NCI-H1092 treated with DMSO at 0.1 percent for 48 hours (cell line): Measurements from ENCODE around the gene RBM23.
"Not testable (repeated sequence)": the region's sequence is repeated elsewhere in the genome, so short reads cannot be mapped to it uniquely, and the experiment has no call there.

Experiments used
- DNase-seq: peaks from one replicate; lab custom pipeline; 2025; lab: John Stamatoyannopoulos, UW

RBM23 gene

DNA sequence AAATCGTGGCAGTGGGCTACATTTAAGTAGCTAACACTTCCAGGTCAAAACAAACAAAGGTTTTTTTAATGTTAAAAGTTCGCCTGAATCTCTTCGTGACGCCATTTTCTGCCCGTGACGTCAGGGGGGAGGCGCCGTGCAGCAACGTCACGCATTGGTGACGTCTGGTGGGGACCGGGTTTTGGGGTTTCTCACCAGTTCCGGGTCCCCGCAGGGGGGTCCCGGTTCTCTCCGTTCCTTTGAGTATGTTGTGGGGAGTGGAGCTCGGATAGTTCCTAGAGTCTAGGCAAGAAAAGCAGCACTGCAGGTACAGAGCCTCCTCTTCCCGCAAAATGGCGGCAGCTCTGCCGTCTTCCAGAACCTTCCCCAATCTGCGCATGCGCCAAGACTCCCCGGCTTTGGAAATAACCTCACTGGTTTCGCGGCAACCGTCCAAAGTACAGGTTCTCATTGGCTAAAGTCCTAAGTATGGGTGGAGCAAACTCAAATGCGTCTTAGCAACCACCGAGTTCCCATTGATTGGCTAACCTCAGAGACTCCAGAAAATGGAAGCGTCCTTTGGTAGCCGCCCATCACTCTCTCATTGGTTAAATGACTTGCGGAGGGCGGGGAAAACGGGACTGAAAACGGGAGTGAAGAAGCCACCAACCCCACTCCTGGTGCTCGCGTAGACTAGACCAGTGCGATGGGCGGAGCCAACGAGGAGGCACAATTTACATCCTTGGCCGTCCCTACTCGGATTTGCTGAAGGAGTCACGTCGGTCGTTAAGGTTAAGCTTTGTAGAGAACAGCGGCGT lies at the start of gene RBM23:
Gene RBM23, minus strand, starts transcription at position 346 of the 797 bp plus-strand sequence.
- DNase-seq, result peak; percentile 100

DNA sequence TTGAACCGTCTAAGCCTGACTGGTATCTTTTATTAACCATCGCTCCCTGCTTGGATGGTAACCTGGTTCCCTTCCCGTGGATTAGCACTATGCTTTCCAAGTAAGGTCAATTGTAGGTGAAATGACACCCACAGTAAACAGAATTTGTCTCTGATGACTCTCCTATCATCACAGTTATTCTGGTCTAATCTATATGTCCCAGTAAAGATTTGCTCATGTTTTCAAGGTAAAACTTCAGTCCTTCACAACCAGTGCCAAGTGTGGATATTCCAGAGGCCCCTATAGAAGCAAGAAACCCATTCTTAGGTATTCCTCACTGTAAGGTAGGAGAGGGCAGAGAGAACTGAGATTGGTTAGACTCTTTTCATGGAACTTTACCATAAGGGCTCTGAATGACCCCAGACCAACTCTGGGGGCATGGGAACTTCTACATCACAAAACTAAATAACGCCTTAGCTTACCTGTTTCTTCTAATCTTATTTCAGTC lies 47.9 kb upstream of the RBM23 start:
- no peak for DNase-seq

DNA sequence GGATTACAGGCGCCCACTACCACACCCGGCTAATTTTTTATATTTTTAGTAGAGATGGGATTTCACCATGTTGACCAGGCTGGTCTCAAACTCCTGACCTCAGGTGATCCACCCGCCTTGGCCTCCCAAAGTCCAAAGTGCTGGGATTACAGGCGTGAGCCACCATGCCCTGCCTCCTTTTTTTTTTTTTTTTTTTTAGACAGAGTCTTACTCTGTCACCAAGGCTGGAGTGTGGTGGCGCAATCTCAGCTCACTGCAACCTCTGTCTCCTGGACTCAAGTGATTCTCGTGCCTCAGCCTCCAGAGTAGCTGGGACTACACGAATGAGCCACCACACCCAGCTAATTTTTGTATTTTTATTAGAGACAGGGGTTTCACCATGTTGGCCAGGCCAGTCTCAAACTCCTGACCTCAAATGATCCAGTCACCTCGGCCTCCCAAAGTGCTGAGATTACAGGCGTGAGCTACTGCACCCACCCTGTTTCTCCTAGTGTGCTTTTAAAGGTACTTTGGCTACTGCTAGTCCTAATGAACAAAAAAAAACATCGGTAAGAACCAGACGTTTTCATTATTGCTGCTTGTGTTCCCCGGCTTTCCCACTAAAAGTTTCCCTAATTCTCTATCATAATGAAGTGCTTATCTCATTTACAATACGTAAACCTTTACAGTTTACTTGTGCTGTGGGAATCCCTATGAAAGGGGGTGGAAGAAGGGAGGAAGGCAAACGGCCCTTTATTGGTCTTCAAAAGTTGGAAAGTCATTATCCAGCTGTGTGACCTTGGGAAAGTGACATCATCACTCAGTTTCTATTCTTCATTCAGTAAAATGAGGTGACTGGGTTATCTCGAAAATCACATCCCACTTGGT lies 47.2 kb upstream of the RBM23 start:
- DNase-seq, result not testable (repeated sequence)

DNA sequence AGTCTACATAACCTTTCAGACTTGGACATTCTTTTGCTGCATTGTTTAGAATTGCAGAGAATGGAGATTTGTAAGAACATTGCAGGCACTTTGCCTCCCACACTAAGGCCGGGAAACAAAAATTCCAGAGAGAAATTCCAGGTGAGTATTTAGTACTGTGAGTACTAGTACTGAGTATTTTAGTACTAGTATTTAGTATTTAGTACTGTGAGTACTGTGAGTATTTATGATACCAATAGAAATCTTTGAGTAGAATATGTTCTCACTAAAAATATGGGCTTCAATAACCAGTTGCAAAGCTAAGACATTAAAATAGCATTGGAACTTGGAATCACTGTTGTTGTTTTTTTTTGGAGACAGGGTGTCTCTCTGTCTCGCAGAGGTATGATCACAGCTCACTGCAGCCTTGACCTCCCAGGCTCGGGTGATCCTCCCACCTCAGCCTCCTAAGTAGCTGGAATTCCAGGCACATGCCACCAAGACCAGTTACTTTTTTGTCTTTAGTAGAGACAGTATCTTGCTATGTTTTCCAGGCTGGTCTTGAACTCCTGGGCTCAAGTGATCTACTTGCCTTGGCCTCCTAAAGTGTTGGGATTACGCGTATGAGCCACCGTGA lies 43.2 kb upstream of the RBM23 start:
- DNase-seq, result no peak

DNA sequence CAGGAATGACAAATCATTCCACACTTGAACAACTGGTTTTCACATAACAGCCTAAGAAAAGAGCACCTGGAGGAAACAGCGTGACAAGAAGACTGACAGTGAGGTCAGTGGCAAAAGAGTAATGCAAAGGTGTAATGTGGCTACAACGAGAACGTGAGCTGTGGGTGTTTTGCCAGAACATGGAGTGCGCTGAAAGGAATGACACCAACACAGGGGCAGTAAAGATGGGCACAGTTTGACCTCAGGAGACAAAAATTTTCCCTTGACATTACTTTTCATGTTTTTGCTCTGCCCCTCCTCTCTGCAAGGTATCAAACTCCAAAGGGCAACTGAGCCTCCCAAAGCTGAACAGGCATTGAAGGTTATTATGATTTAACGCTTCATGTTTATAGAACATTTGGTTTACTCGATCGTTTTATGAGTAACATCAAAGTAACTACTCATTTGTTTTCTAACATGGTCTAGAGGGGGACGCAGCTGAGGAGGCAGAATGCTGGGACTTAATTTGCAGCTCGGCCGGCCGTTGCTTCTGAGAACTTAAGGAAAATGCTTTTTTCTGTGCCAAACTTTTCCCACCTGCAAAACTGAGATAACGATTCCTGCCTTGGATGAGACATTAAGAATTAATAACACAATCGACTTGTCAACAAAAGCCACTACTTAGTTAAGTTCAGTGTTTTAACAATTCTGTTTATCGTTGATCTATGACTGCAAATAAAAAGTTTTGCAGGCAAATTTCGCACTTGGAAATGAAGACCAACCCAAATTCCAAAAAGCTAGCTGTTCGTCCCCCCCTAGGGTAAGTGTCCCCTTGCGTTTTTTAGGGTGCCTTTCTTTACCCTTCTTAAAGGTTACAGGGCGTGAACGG lies 37.0 kb upstream of the RBM23 start:
- DNase-seq, result no peak

DNA sequence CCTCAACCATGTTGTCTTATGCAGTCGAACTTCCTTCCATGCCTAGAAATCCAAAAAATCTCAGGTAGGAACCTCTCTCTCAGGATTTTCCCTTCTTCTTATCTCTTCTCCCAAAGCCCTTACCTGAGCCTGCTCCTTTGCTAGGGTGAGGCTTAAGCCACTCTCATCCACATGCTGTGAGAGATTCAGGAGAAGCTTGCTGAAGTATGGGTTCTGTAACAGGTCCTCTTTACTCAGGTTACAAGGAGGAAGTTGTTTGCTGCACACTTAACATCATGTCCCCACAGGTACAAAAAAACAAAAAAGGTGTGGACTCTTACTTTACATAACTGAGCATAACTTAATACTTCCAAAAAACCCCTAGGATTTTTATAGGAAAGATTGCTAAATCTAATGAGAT lies 33.5 kb upstream of the RBM23 start:
- DNase-seq, result no peak

DNA sequence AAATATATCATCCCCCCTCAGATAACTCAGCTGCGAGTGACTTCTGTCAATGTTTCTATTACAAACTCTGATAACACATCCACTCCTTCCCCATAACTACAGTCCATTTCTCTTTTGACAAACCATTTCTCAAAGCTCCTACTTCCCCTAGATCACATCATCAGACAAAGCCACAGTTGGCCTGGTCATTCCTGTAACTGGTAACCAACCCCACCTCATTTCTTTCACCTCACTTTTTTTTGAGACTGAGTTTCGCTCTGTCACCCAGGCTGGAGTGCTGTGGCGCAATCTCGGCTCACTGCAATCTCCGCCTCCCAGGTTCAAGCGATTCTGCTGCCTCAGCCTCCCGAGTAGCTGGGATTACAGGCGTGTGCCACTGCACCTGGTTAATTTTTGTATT lies 32.8 kb upstream of the RBM23 start:
- not testable (repeated sequence) for DNase-seq

DNA sequence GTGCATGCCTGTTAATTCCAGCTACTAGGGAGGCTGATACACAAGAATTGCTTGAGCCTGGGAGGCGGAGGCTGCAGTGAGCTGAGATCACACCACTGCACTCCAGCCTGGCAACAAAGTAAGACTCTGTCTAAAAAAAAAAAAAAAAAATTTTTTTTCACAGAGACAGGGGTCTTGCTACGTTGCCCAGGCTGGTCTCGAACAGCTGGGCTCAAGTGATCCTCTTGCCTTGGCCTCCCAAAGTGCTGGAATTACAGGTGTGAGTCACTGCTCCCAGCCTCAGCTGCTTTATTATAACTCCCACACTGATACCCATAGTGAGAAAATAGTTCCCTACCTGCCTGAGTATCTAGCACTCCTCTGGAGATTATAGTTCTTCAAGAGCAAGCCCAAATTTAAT lies 26.7 kb upstream of the RBM23 start:
- DNase-seq, result no peak

DNA sequence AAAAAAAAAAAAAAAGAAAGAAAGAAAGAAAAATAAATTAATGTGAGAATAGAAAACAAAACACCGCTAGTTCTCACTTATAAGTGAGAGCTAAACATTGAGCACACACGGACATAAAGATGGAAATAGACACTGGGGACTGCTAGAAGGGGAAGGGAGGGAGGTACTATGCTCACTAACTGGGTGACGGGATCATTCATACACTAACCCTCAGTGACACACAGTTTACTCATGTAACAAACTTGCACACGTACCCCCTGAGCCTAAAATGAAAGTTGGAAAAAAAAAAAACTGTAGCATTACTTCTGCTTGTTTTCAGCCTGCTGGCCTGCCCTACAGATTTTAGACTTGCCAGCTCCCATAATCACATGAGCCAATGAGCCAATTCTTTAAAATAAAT lies 20.7 kb upstream of the RBM23 start:
- no peak for DNase-seq

DNA sequence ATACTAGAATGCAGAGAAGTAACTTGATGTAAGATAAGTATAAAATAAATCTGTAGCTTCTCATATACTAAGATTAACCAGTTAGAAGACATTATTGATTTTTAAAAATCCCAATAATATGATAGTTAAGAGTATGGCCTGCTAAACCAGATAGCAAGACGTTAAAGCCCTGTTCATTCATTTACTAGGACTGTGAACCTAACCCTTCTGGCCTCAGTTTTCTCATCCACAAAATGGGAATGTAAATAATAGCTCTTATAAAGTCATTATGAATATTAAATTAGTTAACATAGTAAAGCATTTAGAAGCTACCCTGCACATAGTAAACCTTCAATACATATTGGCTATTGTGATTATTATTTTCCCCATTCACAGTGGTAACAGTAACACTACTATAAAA lies 16.2 kb upstream of the RBM23 start:
- DNase-seq, result no peak

DNA sequence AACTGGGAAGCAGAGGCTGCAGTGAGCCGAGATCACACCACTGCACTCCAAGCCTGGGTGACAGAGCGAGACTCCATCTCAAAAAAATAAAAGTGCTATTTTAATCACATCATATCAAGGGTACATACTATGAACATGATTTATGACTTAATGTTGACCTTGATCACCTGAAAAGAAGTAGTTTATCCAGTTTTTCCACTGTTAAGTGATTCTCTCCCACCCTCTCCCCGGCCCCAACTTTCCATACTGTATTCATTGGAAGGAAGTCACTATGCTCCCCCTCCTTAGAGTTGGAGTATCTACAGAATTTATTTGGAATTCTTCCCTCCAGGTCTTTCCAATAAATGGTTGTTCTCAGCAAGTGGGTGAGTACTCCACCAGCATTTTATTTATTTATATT lies 13.2 kb upstream of the RBM23 start:
- no peak for DNase-seq

DNA sequence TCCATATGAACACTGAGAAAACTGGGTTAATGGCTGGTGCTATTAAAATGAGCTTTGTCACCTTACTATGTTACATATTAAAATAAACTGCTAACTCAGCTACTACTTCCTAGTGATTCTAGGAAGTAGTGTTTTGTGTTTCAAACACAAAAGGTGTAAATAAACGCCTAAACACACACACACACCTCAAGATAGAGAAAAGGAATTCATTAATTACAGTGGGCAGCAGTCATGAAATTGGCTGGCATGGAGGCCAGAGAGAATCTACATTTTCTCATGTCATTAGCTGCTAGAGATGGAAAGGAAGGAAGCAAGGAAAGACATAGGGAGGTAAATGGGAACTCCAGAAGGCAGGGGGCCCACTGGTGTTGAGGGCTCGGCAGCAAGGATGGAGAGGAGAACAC lies 11.0 kb upstream of the RBM23 start:
- peak; percentile 85 for DNase-seq

DNA sequence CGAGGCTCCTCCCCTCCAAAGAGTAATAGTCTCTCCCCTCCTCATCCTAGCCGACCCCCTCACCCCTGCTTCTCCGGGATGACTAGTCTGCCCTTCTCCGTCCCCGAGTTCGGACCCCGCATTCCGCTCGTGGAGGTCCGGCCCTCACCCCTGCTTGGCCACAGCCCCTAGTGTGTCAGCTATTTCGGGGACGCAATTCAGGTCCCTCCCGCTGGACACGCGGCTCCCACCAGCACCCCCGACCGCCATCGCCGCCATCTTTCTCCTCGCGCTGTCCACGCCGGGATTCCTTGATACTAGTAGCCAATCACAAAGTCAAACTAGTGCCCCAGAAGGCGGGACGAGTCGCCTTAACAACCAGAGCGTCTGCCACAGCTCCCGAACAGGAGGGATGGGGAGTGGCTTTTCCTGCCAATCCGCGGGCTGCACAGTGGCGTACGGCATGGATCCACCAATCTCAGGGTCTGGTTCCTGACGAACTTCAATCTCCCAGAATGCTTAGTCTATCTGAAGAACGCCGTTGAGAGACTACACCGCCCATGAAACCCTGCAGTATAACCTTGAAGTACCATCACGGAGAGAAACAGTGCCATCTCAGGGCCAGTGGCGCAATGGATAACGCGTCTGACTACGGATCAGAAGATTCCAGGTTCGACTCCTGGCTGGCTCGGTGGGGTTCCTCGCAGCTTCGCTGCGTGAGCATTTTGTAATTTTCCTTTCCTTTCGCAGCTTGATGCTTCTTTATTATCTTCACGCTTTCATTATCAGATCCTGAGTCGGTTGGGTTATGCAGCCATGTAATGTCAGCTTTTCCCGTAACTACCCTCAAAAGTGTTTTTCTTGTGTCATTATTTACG lies 10.4 kb upstream of the RBM23 start, which contains the start of gene PRMT5:
Gene PRMT5, minus strand, starts transcription at position 273 of the 857 bp plus-strand sequence. Its CDS starts 15 bp downstream, at position 258.
- DNase-seq, result peak; percentile 100

DNA sequence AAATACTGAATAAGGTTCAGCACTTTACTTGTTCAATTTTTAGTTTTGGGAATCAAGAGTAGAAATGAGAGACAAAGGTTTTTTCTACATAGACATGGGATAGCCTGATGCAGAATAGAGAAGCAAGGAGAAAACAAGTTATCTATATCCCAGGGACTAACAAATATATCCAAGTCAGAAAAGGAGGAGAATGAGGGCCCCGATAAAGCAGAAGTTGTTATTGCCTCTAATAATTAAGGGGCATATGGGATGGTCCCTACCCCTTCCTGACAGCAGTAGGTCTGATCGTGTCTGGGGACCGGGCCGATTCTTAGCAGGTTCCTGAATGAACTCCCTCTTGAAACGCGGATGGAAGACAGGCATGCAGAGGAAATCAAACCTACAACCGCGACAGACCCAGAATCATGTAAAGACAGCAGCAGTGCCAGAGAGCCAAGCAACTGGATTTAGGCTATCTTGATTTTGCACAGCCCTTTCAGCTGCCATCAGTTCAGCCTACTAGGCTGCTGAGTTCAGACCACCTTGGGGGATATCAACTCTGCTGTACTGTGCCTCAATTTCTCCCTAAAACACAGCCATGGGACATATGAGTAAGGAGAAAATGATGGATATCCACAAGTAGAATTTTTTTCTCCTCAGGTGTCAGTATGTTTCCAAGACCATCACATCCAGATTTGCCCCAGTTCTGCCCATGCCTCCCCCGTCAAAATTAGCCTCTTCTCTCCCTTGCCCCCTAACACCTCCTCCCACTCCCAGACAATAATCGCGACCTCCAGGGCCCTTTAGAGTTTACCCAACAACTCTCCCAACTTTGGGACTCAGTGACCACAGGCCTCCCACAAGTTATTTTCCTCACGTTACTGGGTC lies 9.5 kb upstream of the RBM23 start:
- DNase-seq, result no peak

DNA sequence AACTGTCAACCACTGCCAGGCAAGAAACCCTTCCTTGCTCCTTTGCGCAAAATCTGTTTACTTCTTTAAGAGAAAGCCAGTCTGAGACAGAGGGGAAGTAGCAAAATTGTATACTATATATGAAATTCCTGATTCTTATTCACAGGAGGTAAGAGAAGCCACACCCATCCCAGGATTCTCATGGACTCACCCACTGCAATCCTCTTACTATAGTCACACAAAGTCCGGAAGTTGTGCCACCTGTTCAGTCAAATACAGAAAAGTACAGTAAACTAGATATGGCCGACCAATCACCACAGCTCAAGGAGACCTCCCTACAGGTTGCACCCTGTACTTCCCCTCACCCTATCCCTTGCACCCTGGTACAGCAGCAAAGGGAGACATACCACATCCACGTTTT lies 7.4 kb upstream of the RBM23 start:
- DNase-seq, result no peak

DNA sequence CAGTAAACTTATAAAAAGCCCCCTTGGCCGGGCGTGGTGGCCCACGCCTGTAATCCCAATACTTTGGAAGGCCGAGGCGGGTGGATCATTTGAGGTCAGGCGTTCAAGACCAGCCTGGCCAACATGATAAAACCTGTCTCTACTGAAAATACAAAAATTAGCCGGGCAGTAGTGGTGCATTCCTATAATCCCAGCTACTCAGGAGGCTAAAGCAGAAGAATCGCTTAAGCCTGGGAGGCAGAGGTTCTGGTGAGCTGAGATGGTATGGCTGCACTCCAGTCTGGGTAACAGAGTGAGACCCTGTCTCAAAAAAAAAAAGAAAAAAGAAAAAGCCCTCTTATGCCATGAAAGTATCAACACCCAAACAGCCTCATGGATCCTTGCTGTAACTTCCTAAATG lies 6.6 kb upstream of the RBM23 start:
- no peak for DNase-seq

DNA sequence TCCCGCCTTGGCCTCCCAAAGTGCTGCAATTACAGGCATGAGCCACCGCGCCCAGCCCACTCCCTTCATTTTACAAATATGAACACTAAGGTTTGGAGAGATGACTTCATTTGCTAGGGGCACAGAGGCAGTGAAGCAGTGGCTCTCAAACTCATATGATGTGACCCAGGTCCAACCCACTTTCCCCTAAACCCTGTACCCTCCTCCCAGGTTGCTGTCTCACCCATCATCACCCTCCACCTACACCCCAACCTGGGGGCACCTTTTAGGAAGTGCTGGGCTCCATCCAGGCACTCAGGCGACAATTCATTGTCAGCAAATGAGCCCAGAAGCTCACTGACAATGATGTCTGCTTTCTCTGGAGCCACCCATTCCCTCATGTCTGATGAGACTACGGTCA lies 4.8 kb upstream of the RBM23 start:
- DNase-seq, result no peak

DNA sequence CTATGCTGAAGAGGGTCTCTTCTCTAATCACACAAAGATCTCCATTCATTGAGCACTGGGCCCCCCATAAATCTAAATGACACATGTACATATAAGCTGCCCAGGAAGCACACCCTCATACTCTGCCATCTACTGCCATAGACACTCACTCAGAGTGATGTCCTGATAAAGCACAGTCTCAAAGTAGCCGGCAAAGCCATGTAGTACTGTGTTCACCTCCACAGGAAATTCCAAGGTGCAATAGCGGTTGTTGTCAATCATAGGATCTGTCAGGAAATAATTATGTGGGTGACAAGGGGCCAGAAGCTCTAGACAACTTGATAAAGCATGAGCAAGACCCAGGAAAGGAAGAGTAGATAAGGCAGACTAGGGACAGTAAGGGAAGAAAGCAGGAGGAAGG lies 3.3 kb upstream of the RBM23 start:
- DNase-seq, result no peak

DNA sequence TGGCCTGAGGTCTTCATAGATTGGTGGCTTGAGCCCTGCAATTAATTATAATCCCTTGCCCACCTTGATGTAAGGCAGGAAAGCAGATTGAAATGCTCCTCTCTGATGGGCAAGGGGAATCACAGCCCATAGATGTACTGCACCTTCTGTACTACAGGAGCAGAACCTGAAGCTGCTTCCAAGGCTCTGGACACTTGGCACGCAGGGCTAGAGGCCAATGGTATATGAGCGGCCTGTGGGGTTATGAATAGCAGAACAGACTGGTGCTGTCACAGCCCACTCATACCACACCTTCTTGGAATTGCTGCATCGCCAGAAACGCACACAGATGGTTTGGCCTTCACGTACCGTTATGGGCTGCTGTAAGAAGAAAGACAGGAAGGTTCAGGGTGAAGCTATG lies 1.7 kb upstream of the RBM23 start:
- no peak for DNase-seq

DNA sequence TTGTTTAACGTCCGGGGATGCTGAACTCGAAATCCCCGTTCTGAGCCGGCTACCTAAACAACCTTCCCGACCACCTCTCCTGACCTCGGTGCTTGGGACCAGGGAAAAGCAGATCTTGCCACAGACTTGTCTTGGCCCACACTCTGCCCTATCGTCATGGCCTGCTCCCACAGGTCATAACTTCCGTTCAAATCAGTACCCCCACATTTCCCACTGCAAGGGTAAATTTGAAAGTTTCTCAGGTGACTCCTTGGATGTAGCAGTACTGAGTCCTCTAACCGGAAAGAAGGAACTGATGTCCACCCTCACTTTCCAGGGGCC lies 612 bp upstream of the RBM23 start:
- DNase-seq, result no peak
